ENCODE results near the gene THSD4.

Gene THSD4

DNA sequence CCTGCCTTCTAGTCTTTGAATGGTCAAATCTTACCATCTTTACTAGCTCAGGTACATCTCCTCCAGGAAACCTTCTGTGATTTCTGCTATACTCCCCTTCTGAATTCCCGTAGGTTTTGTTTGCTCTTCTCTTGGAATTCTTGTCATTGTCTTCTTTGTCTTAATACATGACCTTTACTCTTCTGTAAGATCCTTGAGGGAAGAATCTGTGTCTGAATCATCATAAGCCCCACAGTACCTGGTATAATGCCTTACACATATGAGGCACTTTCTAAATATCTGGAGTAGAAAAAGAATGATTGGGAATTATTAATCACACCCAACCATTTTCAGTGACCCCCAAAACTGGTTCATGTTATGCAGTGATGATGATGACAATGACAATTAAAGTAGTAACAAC is 485.0 kb downstream of the THSD4 start:
- no peak overlapping the region for H3K9ac ChIP-seq (ENCODE audit: low read length)
- no peaks in the 10 kb centered on the region for H3K36me3 ChIP-seq (ENCODE audit: control insufficient read depth, insufficient read depth, low read length, severe bottlenecking)
- peaks cover 6% of the 10 kb centered on the region for H3K9me3 ChIP-seq (ENCODE audit: control insufficient read depth, low read length)
- no peak for DNase-seq (ENCODE audit: low read depth)
- no peak overlapping the region for H3K4me3 ChIP-seq (ENCODE audit: low read length)
- peaks cover 41% of the 10 kb centered on the region for H3K4me1 ChIP-seq (ENCODE audit: control insufficient read depth, insufficient read depth, low read length)
- no peaks in the 10 kb centered on the region for H3K27me3 ChIP-seq (replicated peaks; ENCODE audit: control insufficient read depth, insufficient read depth, low read length)

DNA sequence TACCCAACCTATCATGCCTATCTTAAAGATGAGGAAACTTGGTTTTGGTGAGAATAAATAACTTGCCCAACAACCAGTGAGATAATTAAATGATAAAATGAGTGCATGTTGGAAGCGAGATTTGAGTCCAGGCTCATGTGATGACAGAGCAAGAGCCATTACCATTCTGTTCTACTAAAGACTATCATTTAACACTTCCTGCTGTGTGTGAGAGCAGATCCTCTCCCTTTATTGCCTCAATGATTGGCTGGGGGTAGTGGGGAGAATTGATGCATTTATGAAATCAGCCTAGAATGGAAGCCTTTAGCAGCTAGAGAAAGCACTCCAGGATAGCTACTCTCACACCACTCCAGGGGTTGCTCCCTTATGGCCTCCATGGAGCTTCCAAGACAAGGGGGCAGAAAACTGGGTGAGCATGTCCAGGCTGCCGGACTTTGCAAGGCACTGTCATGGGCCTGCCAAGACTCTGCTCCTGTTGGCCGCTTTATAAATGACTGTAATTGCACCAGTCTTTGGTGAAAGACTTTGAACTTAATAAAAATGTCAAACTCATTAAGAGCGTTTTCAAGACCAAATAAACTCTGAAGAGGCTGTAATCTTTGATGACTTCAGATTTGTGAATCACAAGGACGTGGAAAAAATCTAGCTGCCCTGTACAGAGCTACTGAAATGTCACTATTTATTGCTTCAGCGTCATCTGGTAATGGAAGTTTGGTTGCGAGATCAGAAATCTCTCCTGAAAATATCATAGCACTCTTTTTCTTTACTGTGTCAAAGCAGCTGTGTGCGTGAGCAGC is 486.0 kb downstream of the THSD4 start:
- Histone ChIP-seq H3K4me1 (ENCODE audit: control insufficient read depth, insufficient read depth, low read length) (peaks cover 35% of the 10 kb centered on the region), H3K9me3 (ENCODE audit: control insufficient read depth, low read length) (peaks cover 6% of the 10 kb centered on the region), H3K36me3 (ENCODE audit: control insufficient read depth, insufficient read depth, low read length, severe bottlenecking) (no peaks in the 10 kb centered on the region), H3K9ac (ENCODE audit: low read length) (no peak overlapping the region), H3K27me3 (replicated peaks; ENCODE audit: control insufficient read depth, insufficient read depth, low read length) (no peaks in the 10 kb centered on the region), H3K4me3 (ENCODE audit: low read length) (no peak overlapping the region)
- DNase-seq (ENCODE audit: low read depth), result no peak

DNA sequence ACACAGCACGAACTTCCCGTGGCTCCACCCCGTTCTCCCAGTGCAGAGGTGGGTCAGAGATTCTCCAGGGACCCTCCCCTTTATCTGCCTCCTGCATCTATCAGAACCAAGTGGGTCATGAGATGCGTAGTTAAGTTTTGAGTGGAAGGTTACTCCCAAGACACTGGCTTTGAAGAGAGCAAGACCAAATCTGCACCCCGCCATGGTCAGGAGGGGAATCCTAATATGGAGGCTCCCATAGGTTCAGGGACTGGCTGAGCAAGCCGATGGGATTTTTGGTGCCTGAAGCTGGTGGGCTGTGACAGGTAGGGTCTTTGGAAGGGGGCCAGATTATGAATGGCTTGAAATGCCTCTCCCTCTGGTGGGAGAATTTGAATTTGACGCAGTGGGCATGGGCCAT is 488.1 kb downstream of the THSD4 start:
- H3K27me3 ChIP-seq (replicated peaks; ENCODE audit: control insufficient read depth, insufficient read depth, low read length), result no peaks in the 10 kb centered on the region
- no peak overlapping the region for H3K4me3 ChIP-seq (ENCODE audit: low read length)
- peaks cover 16% of the 10 kb centered on the region for H3K4me1 ChIP-seq (ENCODE audit: control insufficient read depth, insufficient read depth, low read length)
- H3K9me3 ChIP-seq (ENCODE audit: control insufficient read depth, low read length), result peaks cover 6% of the 10 kb centered on the region
- no peak for DNase-seq (ENCODE audit: low read depth)
- H3K9ac ChIP-seq (ENCODE audit: low read length), result no peak overlapping the region
- no peaks in the 10 kb centered on the region for H3K36me3 ChIP-seq (ENCODE audit: control insufficient read depth, insufficient read depth, low read length, severe bottlenecking)

DNA sequence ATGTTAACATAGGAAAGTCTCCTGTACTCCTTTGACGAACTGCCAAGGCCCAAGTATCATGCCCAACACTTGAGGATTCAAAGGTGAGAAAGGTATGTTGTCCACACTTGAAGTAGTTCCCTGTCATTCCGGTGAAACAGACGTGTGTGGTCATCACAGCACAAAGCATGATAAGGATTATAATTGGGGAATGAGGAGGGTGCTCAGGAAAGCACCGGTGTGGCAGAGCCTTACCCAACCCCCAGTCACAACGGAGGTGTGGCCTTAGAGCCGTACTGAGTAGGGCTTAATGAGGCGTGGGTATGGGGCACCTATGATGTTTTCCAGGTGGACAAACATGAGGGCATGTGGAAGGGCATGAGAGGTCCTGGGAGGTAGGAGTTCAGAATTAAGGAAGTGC is 492.1 kb downstream of the THSD4 start:
- Histone ChIP-seq H3K36me3 (ENCODE audit: control insufficient read depth, insufficient read depth, low read length, severe bottlenecking) (no peaks in the 10 kb centered on the region), H3K27me3 (replicated peaks; ENCODE audit: control insufficient read depth, insufficient read depth, low read length) (no peaks in the 10 kb centered on the region), H3K9ac (ENCODE audit: low read length) (no peak overlapping the region), H3K9me3 (ENCODE audit: control insufficient read depth, low read length) (peaks cover 6% of the 10 kb centered on the region), H3K4me1 (ENCODE audit: control insufficient read depth, insufficient read depth, low read length) (peaks cover 26% of the 10 kb centered on the region), H3K4me3 (ENCODE audit: low read length) (no peak overlapping the region)
- DNase-seq (ENCODE audit: low read depth), result no peak

DNA sequence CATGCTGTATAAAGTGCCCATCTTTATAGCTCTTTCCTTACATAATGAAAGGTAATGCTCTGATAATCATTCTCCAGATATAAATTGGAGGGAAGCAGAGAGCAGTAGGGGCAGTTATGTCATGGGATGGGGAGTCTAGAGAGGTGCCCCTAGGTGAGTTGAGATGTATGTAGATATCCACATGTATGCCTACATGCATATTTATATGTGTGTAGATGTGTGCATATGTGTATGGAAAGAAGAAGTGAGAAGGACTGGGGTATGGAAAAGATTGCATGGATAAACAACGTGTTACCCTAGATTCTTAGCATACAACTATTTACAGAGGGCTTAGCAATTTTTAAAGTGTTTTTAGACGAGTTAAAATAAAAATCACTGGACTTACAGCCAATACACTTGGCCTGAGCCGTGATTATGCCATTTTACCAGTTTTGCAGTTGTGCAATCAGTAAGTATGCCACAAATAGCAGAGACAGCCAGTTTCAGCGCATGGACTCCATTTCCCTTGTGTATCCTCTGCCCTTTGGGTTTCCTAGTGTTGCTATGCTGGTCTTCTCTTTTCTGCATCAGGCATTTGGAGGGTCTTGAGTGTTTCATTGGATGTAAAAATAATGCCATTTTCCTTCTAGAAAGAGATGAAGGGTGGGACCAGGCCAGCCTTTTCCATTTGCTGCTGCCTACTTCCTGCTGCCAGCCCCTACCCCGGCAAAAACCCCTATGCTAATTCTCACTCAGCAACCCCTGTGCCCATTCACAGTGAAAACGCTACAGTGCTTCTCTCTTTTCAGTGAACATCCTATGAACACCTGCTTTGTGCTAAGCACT is 495.7 kb downstream of the THSD4 start:
- no peaks in the 10 kb centered on the region for H3K27me3 ChIP-seq (replicated peaks; ENCODE audit: control insufficient read depth, insufficient read depth, low read length)
- peaks cover 33% of the 10 kb centered on the region for H3K4me1 ChIP-seq (ENCODE audit: control insufficient read depth, insufficient read depth, low read length)
- H3K36me3 ChIP-seq (ENCODE audit: control insufficient read depth, insufficient read depth, low read length, severe bottlenecking), result no peaks in the 10 kb centered on the region
- H3K4me3 ChIP-seq (ENCODE audit: low read length), result no peak overlapping the region
- no peak for DNase-seq (ENCODE audit: low read depth)
- no peak overlapping the region for H3K9ac ChIP-seq (ENCODE audit: low read length)
- H3K9me3 ChIP-seq (ENCODE audit: control insufficient read depth, low read length), result no peaks in the 10 kb centered on the region

DNA sequence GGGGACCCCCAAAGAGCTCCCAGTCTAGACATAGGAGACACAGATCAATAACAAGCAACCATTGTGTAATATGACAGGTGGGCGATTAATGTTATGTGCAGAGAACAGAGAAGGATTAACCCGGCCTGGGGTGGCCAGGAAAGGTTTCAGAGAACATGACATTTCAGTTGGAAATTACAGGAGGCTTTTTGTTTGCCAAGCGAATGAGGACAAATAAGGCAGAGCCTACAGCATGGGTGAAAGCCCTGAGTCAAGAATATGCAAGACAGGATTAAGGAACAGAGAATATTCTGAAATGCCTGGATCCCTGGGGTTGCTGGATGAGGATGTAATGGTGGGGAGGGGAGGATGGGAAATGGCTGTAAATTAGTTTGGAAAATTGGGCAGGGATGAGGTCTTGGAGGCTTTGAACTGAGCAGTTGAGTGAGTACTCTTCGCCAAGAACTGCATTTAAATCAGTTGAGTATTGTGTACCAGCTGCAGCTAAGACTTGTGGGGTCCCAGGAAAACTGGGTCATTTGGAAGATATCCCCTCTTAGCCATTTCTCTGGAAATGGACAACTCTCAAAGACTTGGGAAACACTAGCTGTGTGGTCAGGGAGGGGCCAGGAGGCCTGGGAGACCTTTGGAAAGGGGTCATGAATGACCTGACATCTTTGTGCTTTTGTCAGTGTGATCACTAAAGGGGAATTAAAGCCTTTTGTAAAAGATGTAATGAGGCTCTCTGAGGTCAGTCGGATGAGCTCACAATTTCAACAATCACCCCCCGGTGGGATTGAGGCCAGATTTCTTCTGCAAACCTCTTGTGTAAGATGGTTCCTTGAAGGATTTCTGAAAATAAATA is 496.5 kb downstream of the THSD4 start:
- no peaks in the 10 kb centered on the region for H3K27me3 ChIP-seq (replicated peaks; ENCODE audit: control insufficient read depth, insufficient read depth, low read length)
- H3K4me1 ChIP-seq (ENCODE audit: control insufficient read depth, insufficient read depth, low read length), result peaks cover 33% of the 10 kb centered on the region
- H3K9ac ChIP-seq (ENCODE audit: low read length), result no peak overlapping the region
- H3K4me3 ChIP-seq (ENCODE audit: low read length), result no peak overlapping the region
- no peaks in the 10 kb centered on the region for H3K9me3 ChIP-seq (ENCODE audit: control insufficient read depth, low read length)
- no peaks in the 10 kb centered on the region for H3K36me3 ChIP-seq (ENCODE audit: control insufficient read depth, insufficient read depth, low read length, severe bottlenecking)
- DNase-seq (ENCODE audit: low read depth), result no peak

DNA sequence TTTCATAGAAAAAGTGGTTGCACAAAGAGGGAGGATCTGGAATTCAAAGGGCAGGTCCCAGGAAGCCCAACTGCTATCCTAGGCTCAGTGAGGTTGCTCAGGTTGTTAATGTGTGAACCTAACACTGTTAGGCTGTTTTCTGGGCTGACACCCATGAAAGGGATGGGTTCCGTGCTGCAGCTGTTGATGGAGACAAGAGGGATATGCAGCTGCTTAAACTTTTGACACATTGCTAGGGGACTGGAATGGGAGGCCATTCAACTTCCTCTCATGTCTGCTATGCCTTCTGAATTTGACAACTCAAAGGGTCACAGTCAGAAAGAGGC is 497.1 kb downstream of the THSD4 start:
- Histone ChIP-seq H3K4me1 (ENCODE audit: control insufficient read depth, insufficient read depth, low read length) (peaks cover 33% of the 10 kb centered on the region), H3K9ac (ENCODE audit: low read length) (no peak overlapping the region), H3K36me3 (ENCODE audit: control insufficient read depth, insufficient read depth, low read length, severe bottlenecking) (no peaks in the 10 kb centered on the region), H3K27me3 (replicated peaks; ENCODE audit: control insufficient read depth, insufficient read depth, low read length) (no peaks in the 10 kb centered on the region), H3K9me3 (ENCODE audit: control insufficient read depth, low read length) (no peaks in the 10 kb centered on the region), H3K4me3 (ENCODE audit: low read length) (no peak overlapping the region)
- no peak for DNase-seq (ENCODE audit: low read depth)

DNA sequence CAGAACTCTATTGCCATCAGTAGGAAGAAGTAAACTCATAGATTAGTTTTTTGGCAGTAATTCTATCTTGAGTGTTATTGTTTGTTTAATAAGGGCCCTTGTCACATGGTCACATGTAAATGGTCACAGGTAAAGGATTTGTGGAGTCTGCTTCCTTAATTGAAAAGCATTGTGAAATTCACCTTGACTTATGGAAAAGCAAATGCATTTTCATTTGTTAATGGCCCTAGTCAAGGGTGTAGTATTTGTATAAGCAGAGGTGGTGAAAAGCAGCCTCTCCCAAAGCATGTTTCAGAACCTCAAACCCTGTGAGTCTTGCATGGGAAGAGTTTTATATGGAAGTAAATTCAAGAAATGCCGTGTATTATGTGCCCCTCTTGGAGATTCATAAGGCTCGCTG is 497.6 kb downstream of the THSD4 start:
- Histone ChIP-seq H3K36me3 (ENCODE audit: control insufficient read depth, insufficient read depth, low read length, severe bottlenecking) (no peaks in the 10 kb centered on the region), H3K4me1 (ENCODE audit: control insufficient read depth, insufficient read depth, low read length) (peaks cover 33% of the 10 kb centered on the region), H3K9me3 (ENCODE audit: control insufficient read depth, low read length) (no peaks in the 10 kb centered on the region), H3K9ac (ENCODE audit: low read length) (no peak overlapping the region), H3K4me3 (ENCODE audit: low read length) (no peak overlapping the region), H3K27me3 (replicated peaks; ENCODE audit: control insufficient read depth, insufficient read depth, low read length) (no peaks in the 10 kb centered on the region)
- DNase-seq (ENCODE audit: low read depth), result no peak

DNA sequence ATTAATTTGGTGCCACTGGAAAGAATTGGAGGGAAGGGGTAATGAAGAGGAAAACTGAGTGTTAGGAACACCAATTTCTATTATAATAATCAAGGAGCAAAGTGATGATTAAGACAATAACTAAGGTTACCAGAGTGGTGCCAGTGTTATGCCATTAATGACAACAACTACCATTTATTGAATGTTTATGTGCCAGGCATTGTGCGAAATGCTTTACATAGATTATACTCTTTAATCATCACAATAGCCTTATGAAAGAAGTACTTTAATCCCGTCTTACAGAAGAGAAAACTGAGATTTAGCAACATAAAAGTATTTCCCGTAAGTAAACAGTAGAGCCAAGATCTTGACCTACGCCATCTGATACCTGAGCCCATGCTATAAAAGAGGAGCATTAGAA is 507.8 kb downstream of the THSD4 start:
- no peak overlapping the region for H3K9ac ChIP-seq (ENCODE audit: low read length)
- peaks cover 11% of the 10 kb centered on the region for H3K4me1 ChIP-seq (ENCODE audit: control insufficient read depth, insufficient read depth, low read length)
- no peaks in the 10 kb centered on the region for H3K27me3 ChIP-seq (replicated peaks; ENCODE audit: control insufficient read depth, insufficient read depth, low read length)
- DNase-seq (ENCODE audit: low read depth), result no peak
- no peak overlapping the region for H3K4me3 ChIP-seq (ENCODE audit: low read length)
- H3K36me3 ChIP-seq (ENCODE audit: control insufficient read depth, insufficient read depth, low read length, severe bottlenecking), result no peaks in the 10 kb centered on the region
- no peaks in the 10 kb centered on the region for H3K9me3 ChIP-seq (ENCODE audit: control insufficient read depth, low read length)

DNA sequence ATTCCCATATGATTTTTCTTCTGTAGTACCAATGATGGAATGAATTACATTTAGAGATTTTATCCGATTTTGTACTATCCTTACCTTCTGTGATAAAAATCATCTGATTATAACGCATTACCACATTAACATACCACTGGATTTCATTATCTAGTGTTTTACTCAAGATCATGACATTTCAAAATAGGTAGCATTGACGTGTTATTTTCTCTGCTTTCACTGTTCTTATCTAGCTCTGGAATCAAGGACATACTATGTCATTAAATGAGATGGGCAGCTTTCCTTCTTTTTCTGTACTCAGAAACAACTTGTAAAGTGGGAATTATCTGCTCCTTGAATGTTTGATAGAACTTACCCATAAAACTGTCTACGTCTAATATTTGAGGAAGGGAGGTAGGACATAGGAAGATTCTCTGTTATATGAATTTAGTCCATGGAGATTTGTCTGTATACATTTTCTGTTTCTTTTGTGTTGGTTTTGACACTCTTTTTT is 511.4 kb downstream of the THSD4 start:
- H3K9ac ChIP-seq (ENCODE audit: low read length), result no peak overlapping the region
- H3K36me3 ChIP-seq (ENCODE audit: control insufficient read depth, insufficient read depth, low read length, severe bottlenecking), result no peaks in the 10 kb centered on the region
- no peak overlapping the region for H3K4me3 ChIP-seq (ENCODE audit: low read length)
- no peaks in the 10 kb centered on the region for H3K9me3 ChIP-seq (ENCODE audit: control insufficient read depth, low read length)
- no peaks in the 10 kb centered on the region for H3K27me3 ChIP-seq (replicated peaks; ENCODE audit: control insufficient read depth, insufficient read depth, low read length)
- DNase-seq (ENCODE audit: low read depth), result no peak
- peaks cover 11% of the 10 kb centered on the region for H3K4me1 ChIP-seq (ENCODE audit: control insufficient read depth, insufficient read depth, low read length)

DNA sequence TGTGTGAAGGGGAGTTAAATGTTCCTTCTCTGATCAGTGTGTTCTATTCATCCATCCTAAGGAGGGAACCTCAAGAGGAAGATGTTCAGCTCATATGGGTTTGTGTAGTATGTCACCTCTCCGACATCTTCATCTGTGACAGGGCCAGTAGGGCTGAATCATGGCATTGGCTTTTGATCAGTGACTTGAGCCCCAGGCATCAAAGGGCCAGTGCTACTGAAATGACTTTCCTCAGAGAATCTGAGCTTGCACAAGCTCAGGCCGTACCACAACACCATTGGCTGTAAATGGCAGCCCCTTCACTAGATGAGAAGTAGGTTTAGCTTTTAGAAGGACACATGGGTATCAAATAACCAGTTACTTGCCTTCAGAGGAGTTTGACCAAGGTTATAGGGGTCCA is 511.9 kb downstream of the THSD4 start:
- no peaks in the 10 kb centered on the region for H3K27me3 ChIP-seq (replicated peaks; ENCODE audit: control insufficient read depth, insufficient read depth, low read length)
- H3K9me3 ChIP-seq (ENCODE audit: control insufficient read depth, low read length), result no peaks in the 10 kb centered on the region
- no peak for DNase-seq (ENCODE audit: low read depth)
- no peaks in the 10 kb centered on the region for H3K36me3 ChIP-seq (ENCODE audit: control insufficient read depth, insufficient read depth, low read length, severe bottlenecking)
- H3K4me3 ChIP-seq (ENCODE audit: low read length), result no peak overlapping the region
- peaks cover 11% of the 10 kb centered on the region for H3K4me1 ChIP-seq (ENCODE audit: control insufficient read depth, insufficient read depth, low read length)
- H3K9ac ChIP-seq (ENCODE audit: low read length), result no peak overlapping the region

All from adipocyte (in vitro differentiated cells).